GM21526 (cell line): Measurements from ENCODE around the gene ATP11A.
"Not testable (repeated sequence)": the region's sequence is repeated elsewhere in the genome, so short reads cannot be mapped to it uniquely, and the experiment has no call there.

ENCODE experiments used
- ATAC-seq: cut with Tn5 transposase; IDR thresholded peaks from one replicate; pipeline ENCODE4 v1.9.1; 2021; ENCODE audit warnings: moderate library complexity; ENCODE audit not compliant: unreplicated experiment, low FRiP score

The ATP11A gene

DNA sequence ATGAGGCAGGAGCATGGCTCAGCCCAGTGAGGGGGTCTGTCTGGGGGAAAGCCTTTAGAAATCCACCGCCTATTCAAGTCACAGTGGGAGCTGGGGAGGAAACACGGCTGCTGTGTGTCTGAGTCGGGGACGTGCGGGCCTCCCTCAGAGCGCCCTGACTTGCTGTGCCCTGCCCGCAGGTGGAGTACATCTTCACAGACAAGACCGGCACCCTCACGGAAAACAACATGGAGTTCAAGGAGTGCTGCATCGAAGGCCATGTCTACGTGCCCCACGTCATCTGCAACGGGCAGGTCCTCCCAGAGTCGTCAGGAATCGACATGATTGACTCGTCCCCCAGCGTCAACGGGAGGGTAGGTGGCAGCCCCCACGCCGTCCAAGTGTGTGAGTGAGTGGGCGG is 141.4 kb downstream of the ATP11A start:
- ATAC-seq: no peak

- ATAC-seq: no peak
Measured at GRCh38 chr13:112831801-112832200, 142.0 kb downstream of the ATP11A start.

- no peak for ATAC-seq
Measured at GRCh38 chr13:112832811-112833210, 143.0 kb downstream of the ATP11A start.

GRCh38 chr13:112833551-112834257 is 143.9 kb downstream of the ATP11A start:
- ATAC-seq: no peak

DNA sequence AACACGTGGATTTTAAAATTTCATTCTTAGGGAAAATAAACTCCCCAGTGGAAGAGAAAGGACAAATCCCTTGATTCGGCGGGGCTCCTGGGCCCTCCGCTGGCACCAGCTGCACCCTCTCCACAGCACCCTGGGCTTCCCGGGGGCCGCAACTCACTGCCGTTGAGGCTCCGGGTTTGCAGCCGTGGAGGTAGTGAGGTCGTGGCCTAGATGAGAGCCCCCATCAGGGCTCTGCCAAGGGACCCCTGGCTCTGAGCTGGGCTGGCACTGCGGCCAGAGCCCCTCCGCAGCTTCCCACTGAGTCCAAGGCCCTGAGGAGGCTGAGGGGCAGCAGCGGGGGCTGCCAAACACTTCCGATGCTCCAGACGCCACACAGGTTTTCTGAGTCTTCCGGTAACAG is 145.5 kb downstream of the ATP11A start:
- no peak for ATAC-seq

DNA sequence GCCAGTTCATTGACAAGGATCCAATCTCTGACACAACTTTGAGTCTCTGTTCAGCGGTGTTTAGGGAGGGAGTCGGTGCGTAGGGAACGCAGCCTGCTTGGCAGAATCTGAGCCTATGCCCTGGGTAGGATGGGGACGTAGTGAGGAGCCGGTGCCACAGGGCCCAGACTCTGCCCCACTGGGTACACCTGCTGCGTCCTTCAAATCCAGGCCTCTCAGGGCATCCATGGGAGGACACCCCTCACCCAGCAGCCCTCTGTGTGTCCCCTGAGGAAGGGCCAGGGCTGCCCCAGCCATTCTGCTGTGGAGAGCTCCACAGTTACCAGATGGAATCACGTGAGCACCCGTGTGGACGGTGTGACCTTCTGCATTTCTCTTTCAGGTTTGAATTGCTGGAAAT is 146.0 kb downstream of the ATP11A start:
- no peak for ATAC-seq

DNA sequence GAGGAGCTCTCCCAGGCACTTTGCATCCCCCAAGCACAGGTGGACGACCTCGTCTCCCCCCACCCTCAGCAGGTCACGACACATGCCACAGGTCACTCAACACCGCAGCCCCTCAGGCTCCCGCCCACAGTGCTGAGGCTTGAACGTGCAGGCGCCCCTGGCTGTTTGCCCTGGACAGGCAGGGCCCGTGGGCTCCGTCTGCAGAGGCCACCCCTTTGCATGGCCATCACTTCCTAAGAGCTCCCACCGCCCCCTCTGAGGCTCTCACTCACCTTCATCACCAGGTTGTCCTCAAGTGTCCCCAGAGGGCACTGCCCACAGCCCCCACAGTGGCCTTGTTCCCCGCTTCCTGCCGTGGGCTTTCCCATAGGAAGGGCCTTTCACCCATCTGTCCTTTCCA is 147.1 kb downstream of the ATP11A start:
- ATAC-seq: no peak

- no peak for ATAC-seq
Measured at GRCh38 chr13:112837371-112838037, 147.7 kb downstream of the ATP11A start.

DNA sequence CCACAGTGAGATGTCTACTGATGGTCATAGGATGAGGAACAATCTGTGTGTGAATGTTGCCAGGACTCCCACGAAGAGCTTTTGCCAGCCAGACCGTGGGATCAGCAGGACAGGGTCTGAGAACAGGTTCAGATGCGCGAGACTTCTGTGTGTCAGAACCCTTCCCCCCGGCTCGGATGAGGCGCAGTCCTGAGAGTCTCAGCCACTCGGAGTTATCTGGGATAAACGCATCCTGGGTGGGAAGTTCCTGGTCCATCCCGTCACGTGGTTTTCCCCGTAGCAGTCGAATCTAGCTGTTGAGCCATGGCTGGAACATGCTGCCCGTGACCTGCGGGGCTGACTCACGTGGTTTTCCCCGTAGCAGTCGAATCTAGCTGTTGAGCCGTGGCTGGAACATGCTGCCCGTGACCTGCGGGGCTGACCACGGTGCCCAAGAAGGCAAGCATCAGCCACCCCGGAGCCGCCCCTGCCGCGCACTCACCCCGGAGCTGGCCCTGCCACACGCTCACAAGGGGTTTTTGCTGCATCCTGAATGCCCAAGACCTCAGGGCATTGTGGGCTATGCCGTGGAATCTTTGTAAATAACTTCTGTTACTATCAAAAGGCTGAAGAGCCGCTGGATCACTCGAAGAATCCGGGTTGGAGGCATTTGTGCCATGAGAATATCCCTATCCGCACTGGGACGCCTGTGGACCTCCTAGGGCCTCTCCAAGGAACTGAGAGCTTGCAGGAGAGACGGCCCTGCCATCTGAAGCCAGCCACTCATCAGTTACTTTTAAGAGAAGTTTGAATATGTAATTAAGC is 148.4 kb downstream of the ATP11A start:
- no peak for ATAC-seq

DNA sequence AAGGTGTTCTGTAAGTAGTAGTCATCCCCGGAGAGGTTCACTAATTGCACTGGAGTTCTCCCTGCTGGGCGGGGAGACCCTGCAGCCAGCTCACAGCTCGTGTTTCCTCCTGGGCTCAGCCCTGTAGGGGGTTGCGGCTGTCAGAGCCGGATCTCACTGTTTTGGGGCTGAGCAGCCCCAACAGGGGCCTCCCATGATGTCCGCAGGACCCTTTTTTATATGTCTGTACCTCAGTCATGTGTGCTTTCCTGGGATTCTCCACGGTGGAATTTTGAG is 148.9 kb downstream of the ATP11A start:
- no peak for ATAC-seq

- ATAC-seq: no peak
Measured at GRCh38 chr13:112839356-112840105, 149.7 kb downstream of the ATP11A start.

- ATAC-seq: no peak
Measured at GRCh38 chr13:112840472-112841302, 150.8 kb downstream of the ATP11A start.

DNA sequence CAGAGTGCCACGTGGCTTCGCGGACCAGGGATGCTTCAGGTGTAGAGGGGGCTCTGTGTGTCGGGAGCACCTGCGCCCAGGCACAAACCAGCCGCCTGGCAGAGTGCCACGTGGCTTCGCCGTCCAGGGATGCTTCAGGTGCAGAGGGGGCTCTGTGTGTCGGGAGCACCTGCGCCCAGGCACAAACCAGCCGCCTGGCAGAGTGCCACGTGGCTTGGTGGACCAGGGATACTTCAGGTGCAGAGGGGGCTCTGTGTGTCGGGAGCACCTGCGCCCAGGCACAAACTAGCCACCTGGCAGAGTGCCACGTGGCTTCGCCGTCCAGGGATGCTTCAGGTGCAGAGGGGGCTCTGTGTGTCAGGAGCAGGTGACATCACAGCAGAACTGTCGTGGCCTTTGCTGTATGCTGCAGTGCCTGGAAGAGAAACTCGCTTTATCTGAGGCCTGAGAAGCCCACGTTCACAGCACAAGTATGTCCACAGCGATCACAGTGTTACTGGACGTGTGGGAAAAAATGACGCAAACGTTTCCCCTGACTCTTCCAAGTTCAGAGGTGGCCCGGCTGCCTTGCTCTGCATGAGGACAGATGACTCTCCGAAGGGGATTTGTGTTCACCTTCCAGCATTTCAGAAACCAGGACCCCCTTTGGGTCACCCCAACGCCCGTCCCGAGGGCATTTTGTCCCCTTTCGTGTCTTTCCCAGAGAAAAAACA is 151.6 kb downstream of the ATP11A start:
- not testable (repeated sequence) for ATAC-seq

- ATAC-seq: no peak
Measured at GRCh38 chr13:112842343-112842856, 152.6 kb downstream of the ATP11A start.

GRCh38 chr13:112842931-112843391 is 153.1 kb downstream of the ATP11A start:
- ATAC-seq: no peak

DNA sequence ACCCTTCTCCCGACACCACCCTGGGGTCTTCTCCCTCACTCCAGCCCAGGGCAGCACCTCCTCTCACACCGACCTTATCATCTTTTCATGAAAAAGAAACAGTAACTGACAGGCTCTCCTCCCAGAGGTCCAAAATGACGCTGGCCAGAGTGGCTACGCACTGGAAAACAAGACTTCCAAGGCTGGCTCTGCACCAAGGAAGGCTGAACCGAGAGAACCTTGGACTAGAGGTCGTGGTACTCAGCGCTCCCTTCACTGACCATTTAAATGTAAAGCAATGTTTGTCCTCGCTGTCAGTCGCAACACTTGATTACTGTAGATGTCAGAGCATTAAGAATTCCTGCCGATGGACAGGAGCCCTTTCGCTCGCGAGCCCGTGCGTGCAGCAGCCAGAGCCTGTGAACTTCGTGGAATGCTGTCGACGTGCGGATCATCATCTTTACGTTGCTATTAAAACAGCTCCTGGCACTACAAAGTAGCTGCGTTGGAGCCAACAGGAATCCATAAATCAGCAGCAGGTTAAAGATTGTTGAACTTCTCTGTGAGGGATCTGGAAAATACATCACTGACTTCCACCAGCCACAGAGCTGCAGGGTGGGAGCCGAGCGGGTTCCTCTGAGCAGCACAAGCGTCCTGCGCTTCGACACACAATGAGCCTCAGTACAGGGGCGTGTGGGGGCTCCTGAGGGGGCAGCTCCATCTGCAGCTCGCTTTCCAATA is 153.7 kb downstream of the ATP11A start:
- no peak for ATAC-seq

DNA sequence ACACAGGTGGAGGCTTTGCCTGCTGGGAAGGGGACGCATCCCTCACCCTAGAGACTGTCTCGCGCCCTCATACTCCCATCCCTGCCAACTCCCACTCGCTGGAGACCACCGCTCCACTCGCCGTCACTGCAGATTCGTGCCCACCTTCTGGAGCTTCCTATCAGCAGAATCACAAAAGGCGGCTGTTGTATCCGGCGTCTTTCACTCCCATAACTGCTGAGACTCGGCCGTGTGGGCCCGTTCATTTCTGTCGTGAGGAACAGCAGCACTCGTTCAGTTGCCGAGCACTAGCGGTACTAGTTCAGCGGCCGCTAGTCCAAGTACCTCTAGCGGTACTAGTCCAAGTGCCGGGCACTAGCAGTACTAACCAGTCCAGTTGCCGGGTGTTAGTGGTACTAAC is 154.6 kb downstream of the ATP11A start:
- ATAC-seq: no peak

- no peak for ATAC-seq
Measured at GRCh38 chr13:112844879-112845278, 155.0 kb downstream of the ATP11A start.
